Chondrocyte (in vitro differentiated cells): ENCODE measurements around the gene JUN. TPM values are rescaled to one million over a fixed set of nuclear protein-coding genes. Genes with fewer than 3 reads are reported as not detected.

Experiments used
- DNase-seq: peaks from one replicate; pipeline ENCODE4 v3.0.0; 2021; ENCODE audit warnings: mixed read lengths, low spot score
- H3K27ac Mint-ChIP-seq: one replicate; pipeline ENCODE4 v1.8.0; 2021; ENCODE audit warnings: mild to moderate bottlenecking, moderate library complexity, mixed read lengths; ENCODE audit not compliant: unreplicated experiment
- H3K27me3 Mint-ChIP-seq: 2 replicates; pipeline ENCODE4 v1.8.0; 2021; ENCODE audit warnings: low read depth, mixed read lengths
- H3K36me3 Mint-ChIP-seq: 2 replicates; pipeline ENCODE4 v1.8.0; 2021; ENCODE audit warnings: low read depth, mixed read lengths
- H3K4me1 Mint-ChIP-seq: 2 replicates; pipeline ENCODE4 v1.8.0; 2021; ENCODE audit warnings: low read depth, mild to moderate bottlenecking, mixed read lengths
- H3K4me3 Mint-ChIP-seq: one replicate; pipeline ENCODE4 v1.8.0; 2021; ENCODE audit warnings: mild to moderate bottlenecking, moderate library complexity, mixed read lengths; ENCODE audit not compliant: unreplicated experiment
- H3K9me3 Mint-ChIP-seq: 2 replicates; pipeline ENCODE4 v1.8.0; 2021; ENCODE audit warnings: low read depth, mixed read lengths
- total RNA-seq: library from RNA; stranded (reverse); gene quantifications from 3 replicates; pipeline ENCODE4 v1.2.1, GENCODE V29; 2021
- TF ChIP-seq, protein P1 (sequence below): fragments of 200-600 bp; sonication (generic); IDR thresholded peaks from 2 replicates; pipeline ENCODE4 v1.5.0; 2021; ENCODE audit warnings: antibody characterized with exemption, mild to moderate bottlenecking, moderate library complexity

Gene JUN
- total RNA-seq, 1 donor from 2014 or later, result 92.3 TPM

DNA sequence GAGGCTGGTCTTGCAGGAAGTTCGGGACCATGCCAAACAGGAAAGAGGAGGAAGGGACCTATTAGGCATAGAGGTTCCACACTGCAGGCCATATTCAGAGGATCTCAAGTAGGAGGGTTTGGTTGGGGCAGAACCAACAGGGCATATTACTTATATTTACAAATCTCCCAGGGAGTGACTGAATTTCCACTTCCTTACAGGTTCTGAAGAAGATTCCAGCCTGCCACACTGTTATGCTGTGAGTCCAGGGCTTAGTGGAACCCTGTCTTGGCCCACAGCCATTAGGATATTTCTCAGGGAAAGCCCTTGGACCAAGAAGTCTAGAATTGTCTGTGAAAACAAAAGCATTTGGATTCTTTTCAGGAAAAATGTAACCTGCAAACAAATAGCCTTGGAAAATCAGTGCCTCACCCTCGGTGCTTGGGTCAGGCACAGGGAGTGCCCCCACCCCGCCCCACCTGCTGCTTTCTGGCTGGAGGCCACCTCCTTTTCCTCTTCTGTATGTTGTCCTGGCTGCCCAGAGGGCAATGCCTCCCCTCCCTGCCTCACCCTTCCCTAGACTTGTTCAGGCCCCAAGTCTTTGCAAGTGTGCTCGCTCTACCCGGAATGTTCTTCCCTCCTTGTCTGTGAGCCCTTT lies 41.0 kb upstream of the JUN start:
- peaks cover 32% of the 10 kb centered on the region for H3K9me3 Mint-ChIP-seq
- H3K4me1 Mint-ChIP-seq, result peaks cover 25% of the 10 kb centered on the region
- DNase-seq, result no peak
- H3K36me3 Mint-ChIP-seq, result peaks cover 7% of the 10 kb centered on the region
- no peak overlapping the region for H3K4me3 Mint-ChIP-seq
- H3K27ac Mint-ChIP-seq, result peak overlapping the region; percentile 53
- H3K27me3 Mint-ChIP-seq, result no peaks in the 10 kb centered on the region
- TF ChIP-seq, protein P1, sequence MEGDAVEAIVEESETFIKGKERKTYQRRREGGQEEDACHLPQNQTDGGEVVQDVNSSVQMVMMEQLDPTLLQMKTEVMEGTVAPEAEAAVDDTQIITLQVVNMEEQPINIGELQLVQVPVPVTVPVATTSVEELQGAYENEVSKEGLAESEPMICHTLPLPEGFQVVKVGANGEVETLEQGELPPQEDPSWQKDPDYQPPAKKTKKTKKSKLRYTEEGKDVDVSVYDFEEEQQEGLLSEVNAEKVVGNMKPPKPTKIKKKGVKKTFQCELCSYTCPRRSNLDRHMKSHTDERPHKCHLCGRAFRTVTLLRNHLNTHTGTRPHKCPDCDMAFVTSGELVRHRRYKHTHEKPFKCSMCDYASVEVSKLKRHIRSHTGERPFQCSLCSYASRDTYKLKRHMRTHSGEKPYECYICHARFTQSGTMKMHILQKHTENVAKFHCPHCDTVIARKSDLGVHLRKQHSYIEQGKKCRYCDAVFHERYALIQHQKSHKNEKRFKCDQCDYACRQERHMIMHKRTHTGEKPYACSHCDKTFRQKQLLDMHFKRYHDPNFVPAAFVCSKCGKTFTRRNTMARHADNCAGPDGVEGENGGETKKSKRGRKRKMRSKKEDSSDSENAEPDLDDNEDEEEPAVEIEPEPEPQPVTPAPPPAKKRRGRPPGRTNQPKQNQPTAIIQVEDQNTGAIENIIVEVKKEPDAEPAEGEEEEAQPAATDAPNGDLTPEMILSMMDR, result no peak

DNA sequence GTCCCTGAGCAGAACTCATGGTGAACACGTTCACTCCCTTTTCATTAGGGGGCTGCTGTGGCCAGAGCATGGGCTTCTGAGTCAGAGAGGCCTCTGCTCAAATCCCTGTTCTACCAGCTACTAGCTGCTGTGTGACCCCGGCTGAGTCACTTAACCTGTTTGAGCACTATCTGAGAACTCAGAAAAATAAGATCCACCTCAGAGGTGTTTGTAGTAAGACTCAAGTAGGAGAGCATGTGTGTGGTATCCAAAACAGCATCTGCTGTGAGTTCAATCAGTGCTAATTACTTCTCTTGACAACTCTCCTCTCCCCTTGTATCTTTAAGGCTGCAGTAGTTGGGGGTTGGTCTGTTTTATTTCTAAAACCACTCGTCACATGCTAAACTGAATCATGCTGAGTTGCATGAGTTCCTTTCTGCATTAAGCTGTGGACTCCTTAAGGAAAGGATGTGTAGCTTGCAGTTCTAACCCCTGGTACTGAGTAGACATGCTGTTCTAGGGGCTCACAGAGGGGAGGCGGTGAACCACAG lies 39.7 kb upstream of the JUN start:
- Mint-ChIP-seq H3K9me3 (peaks cover 23% of the 10 kb centered on the region), H3K36me3 (peaks cover 7% of the 10 kb centered on the region), H3K4me1 (peaks cover 35% of the 10 kb centered on the region), H3K4me3 (no peak overlapping the region), H3K27ac (peak overlapping the region; percentile 78), H3K27me3 (no peaks in the 10 kb centered on the region)
- TF ChIP-seq, protein P1, result no peak
- DNase-seq, result no peak

DNA sequence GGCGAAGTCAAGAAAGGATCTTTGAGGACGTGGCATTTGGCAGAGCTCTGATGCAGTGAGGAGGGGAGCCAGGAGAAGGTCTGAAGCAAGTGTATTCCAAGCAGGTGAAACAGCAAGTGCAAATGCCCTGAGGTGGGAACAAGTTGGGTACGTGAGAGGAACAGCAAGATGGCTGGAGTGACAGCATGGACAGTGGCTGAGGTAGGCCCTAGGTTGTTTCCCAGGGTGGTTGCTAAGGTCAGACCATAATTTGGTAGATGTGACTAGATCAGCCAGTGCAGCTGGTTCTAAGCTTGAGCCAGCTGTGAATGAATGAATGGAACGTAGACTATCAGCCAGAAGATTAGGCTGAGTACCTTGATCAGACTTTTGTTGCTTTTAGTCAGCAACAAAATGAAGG lies 37.5 kb upstream of the JUN start:
- no peak for DNase-seq
- Mint-ChIP-seq H3K4me3 (no peak overlapping the region), H3K9me3 (peaks cover 3% of the 10 kb centered on the region), H3K27ac (no peak overlapping the region), H3K27me3 (no peaks in the 10 kb centered on the region), H3K36me3 (no peaks in the 10 kb centered on the region), H3K4me1 (peaks cover 51% of the 10 kb centered on the region)
- TF ChIP-seq, protein P1, result no peak

DNA sequence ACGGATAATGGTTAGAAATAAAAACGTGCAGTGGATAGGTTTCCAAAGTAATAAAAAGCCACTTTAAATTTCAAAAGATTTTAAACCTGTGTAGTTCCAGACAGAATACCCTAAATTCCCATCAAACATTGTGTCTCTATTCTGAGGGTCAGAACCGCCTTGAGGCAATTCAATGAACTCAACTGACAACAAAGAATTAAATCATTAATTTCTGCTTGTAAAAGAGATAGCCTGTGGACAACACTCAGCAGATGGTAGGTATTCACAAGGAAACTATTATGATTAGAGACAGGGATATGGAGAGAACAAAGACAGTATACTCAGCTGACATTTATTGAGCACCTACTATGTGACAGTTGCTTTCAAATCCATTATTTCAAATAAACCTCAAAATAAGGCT lies 35.1 kb upstream of the JUN start:
- Mint-ChIP-seq H3K36me3 (no peaks in the 10 kb centered on the region), H3K9me3 (no peaks in the 10 kb centered on the region), H3K27me3 (no peaks in the 10 kb centered on the region), H3K27ac (no peak overlapping the region), H3K4me1 (peaks cover 55% of the 10 kb centered on the region), H3K4me3 (no peak overlapping the region)
- TF ChIP-seq, protein P1, result no peak
- no peak for DNase-seq

DNA sequence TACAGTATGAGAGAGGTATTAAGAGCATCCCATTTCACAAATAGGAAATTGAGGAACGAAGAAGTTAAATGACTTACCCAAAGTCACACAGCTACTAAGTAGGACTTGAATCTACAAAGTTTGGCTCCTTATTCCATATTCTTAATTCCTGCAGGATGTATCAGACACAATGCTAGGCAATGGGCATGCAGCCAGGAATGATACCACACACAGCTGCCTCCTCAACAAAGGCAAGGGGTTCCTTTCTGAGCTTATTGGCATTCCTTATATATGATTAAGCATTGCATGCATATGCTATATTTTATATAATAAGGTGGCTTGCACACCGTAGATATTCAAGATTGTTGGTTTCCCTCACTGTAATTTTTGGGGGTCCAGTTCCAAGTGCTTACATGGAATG lies 34.2 kb upstream of the JUN start:
- no peaks in the 10 kb centered on the region for H3K9me3 Mint-ChIP-seq
- no peak overlapping the region for H3K4me3 Mint-ChIP-seq
- H3K4me1 Mint-ChIP-seq, result peaks cover 46% of the 10 kb centered on the region
- no peaks in the 10 kb centered on the region for H3K27me3 Mint-ChIP-seq
- peak overlapping the region; percentile 68 for H3K27ac Mint-ChIP-seq
- DNase-seq, result no peak
- H3K36me3 Mint-ChIP-seq, result no peaks in the 10 kb centered on the region
- TF ChIP-seq, protein P1, result no peak
